Activated CD8-positive, alpha-beta memory T cell treated with anti-CD3 and anti-CD28 coated beads for 36 hours (primary cell): ENCODE data around the gene PLCXD1. TPM values are rescaled to one million over a fixed set of nuclear protein-coding genes. Genes with fewer than 3 reads are reported as not detected.

Source experiments
- CTCF ChIA-PET: fragments of 350-600 bp; sonication (Branson Sonifier 250); formaldehyde crosslinking; loops from one replicate; lab custom pipeline; 2021; ENCODE audit warnings: antibody characterized with exemption; lab: Charles Lee
- POLR2A ChIA-PET: fragments of 350-600 bp; sonication (Branson Sonifier 250); formaldehyde crosslinking; loops from one replicate; lab custom pipeline; 2021; ENCODE audit warnings: antibody characterized with exemption; lab: Charles Lee
- total RNA-seq, 2 experiments: library from RNA; stranded (reverse); gene quantifications; one replicate each; pipeline ENCODE4 v1.2.3, GENCODE V29; 2021

The PLCXD1 gene
- total RNA-seq, 2 experiments from 2014 or later, result 31.2 to 36.4 TPM

DNA sequence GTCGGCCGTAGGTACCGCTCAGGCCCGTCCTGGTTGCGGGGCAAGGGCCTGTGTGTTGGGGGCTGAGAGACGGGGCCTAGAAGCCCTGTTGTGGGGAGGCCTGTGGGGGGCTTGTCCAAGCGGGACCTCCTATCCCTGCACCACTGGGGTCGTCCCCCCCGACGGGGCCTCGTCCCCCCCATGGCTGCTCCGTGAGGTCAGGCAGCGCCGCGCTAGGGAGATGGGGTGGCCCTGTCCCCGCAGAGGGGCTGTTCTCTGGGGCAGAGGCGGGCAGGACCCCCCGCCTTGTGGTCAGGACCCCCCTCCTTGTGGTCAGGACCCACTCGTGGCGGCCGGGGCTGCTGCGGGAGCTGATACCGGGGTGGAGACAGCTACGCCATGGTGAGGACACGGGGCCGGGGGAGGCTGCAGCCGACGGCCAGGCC is 49.6 kb downstream of the PLCXD1 start:
- ChIA-PET CTCF (no interaction called here), POLR2A (no interaction called here)

GRCh38 chrX:331151-331824 is 50.1 kb downstream of the PLCXD1 start:
- ChIA-PET POLR2A (no interaction called here), CTCF (no interaction called here)

DNA sequence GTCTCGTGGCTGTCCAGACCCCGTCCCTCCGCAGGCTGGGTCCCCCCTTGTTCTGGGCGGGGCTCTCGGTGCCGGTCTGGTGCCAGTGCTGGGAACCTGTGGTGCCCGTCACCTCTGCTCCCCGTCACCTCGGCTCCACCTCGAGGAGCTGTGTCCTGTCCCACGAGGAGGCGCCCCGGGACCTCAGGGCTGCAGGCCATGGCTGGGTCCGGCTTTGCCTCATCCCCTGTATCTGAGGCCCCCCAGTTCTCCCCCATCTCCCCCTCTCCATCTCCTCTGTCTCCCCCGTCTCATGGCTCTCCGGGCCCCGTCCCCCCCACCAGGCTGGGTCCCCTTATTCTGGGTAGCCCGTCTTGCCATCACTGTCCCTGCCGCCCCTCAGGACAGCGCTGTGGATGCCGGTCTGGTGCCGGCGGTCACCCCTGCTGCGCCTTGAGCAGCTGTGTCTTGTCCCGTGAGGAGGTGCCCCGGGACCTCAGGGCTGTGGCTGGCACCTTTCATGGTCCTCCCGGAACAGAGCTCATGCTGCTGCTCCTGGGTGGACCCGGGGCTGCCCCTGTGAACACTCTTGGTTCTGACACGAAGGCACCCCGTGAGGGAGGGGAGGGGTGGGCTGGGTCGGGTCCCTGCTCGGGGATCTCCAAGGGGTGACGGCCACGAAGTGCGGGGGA is 50.8 kb downstream of the PLCXD1 start:
- CTCF ChIA-PET, result no interaction called here
- POLR2A ChIA-PET, result no interaction called here

DNA sequence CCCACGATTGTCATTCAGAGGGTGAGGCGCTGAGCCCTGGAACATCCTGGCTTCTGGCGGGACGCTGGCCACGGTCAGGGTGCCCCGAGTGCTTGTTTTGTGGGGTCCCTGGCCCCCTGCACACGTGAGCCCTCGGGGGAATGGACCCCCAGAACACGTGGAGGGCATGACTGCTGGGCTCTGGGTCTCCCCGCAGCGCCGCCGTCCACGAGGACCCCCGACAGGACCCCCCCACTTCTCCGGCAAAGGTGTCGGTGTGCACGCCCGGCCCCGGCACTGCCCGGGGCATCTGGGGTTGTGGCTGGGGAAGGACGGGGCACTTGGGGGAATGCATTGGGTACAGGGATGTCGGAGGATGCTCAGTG is 51.3 kb downstream of the PLCXD1 start:
- POLR2A ChIA-PET, result no interaction called here
- CTCF ChIA-PET, result no interaction called here

- CTCF ChIA-PET, result no interaction called here
- POLR2A ChIA-PET, result no interaction called here
These were observed 51.9 kb downstream of the PLCXD1 start for GRCh38 chrX:332916-333610.

DNA sequence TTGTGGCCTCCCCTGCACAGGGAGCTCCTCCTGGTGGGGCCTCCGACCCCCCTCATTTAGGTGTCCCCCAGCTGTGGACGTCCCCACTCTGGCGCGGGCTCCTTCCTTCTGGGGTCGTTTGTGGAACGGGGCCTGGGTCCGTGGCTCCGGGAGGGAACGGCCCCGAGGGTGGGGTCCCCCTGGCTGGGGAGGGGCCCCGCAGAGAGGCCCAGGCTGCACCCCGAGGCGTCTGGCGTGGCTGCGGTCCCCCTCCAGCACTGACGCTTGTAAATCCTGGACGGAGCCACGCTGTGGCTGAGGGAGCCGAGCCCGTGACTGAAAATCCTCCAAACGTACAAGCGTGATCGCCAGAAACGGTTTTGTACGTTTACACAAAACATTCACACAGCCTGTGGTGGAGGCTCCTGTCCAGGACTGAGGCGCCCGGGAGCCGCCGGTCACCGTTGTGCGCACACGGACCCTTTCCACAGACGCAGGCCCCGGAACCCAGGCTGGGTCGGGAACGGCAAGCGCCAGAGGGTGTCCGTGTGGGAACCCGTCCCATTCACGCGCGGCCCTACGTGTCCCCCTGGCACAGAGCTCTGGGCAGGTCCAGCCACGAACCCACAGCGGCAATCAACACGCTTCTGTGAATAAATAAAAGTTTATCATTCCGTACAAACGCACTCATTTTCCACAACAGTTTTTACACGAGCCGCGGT is 52.6 kb downstream of the PLCXD1 start:
- POLR2A ChIA-PET, result no interaction called here
- CTCF ChIA-PET, result no interaction called here

- ChIA-PET CTCF (no interaction called here), POLR2A (no interaction called here)
These were observed 53.2 kb downstream of the PLCXD1 start for GRCh38 chrX:334331-334891.

GRCh38 chrX:334971-335757 is 54.0 kb downstream of the PLCXD1 start:
- ChIA-PET CTCF (no interaction called here), POLR2A (no interaction called here)

DNA sequence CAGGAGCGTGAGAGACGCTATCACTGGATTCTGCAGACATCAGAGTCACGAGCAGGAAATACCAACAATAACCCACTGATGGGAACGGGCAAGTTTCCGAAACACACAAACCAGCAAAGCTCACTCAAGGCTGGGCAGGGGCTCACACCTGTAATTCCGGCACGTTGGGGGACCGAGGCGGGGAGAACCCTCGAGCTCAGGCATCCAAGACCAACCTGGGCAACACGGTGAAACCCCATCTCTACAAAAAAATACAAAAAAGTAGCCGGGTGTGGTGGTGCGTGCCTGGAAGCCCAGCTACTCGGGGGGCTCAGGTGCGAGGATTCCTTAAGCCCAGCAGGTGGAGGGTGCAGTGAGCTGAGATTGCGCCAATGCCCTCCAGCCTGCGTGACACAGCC is 54.6 kb downstream of the PLCXD1 start:
- ChIA-PET CTCF (no interaction called here), POLR2A (no interaction called here)

GRCh38 chrX:336227-336626 is 55.0 kb downstream of the PLCXD1 start:
- POLR2A ChIA-PET, result no interaction called here
- CTCF ChIA-PET, result no interaction called here

DNA sequence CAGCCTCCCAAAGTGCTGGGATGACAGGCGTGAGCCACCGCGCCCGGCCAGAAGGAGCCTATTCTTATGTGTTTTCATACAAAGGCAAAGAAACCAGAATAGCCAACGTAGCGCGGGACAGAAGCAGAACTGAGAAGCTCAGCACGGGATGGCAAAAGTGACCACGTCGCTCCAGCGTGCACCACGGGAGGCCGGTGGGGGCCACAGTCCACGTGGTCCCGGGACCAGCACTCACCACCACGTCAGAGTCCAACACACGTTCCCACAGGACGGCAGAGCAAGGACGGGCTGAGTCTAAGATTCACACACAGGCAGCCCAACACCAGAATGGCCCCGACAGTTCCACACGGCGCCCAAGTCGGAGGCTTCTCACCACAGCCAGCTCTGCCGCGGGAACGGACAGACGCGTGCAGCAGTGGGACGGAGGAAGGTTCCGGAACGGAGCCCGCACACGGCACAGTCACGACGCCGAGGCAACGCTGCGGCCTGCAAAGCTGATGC is 56.2 kb downstream of the PLCXD1 start:
- ChIA-PET POLR2A (no interaction called here), CTCF (no interaction called here)

GRCh38 chrX:338281-338835 is 57.2 kb downstream of the PLCXD1 start:
- POLR2A ChIA-PET, result no interaction called here
- CTCF ChIA-PET, result no interaction called here

- CTCF ChIA-PET, result no interaction called here
- POLR2A ChIA-PET, result no interaction called here
These were observed 57.7 kb downstream of the PLCXD1 start for GRCh38 chrX:338836-339400.

GRCh38 chrX:340121-340520 is 58.9 kb downstream of the PLCXD1 start:
- POLR2A ChIA-PET, result no interaction called here
- CTCF ChIA-PET, result no interaction called here

GRCh38 chrX:340641-341423 is 59.7 kb downstream of the PLCXD1 start:
- CTCF ChIA-PET, result no interaction called here
- POLR2A ChIA-PET, result no interaction called here

DNA sequence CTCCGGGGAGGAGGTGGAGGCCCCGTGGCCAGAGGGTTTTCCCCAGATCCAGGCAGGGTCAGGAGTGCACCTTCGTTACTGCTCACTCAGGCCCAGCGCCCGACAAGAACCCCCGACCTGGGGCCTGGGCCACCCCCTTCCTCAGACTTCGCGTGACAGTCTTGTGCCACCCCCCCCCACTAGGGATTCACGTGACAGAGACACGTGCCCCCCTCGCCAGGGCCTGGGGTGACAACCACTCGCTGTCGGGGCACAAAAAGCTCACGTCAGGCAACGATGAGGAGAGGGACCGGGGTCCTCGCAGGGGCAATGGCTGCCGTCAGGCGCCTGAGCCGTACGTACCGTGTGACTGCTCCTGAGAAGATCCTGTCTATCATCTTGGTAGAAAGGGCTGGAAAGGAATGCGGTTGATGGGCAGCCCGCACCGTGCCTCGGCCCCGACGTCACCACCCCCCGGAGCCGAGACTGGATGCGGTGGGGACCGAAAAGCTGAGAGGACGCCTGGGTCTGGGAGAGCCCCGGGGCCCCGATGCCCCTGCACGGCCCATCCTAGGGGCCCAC is 60.4 kb downstream of the PLCXD1 start:
- CTCF ChIA-PET, result no interaction called here
- POLR2A ChIA-PET, result no interaction called here

- POLR2A ChIA-PET, result no interaction called here
- CTCF ChIA-PET, result no interaction called here
These were observed 63.3 kb downstream of the PLCXD1 start for GRCh38 chrX:344371-344901.
